GM12801 (cell line): ENCODE data around the gene BCHE.

Experiments
- CTCF ChIP-seq: IDR thresholded peaks from one replicate; pipeline ENCODE4 v1.5.1; 2011; ENCODE audit warnings: control low read depth; ENCODE audit not compliant: insufficient read length; ENCODE audit errors: extremely low read depth

Gene BCHE

GRCh38 chr3:165837801-165838200 lies 578 bp upstream of the BCHE start:
- no peak for TF ChIP-seq CTCF

DNA sequence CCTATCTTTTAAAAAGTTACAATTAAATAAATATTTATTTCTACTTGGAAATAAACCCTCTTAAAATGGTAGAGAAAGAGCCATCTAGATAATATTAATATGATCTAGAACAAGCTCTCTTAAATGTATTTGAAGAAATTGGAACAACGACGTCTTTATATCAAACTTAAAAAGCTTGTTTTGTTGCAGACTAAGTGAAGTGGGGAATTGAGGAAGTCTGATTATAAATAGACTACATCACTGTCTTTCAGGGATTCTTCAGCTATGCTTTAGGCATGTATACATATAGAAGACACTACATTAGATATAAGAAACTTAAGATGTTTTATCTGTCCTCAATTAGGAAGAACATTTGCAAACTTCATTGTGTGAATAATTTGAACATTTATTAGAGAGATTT lies 1.8 kb downstream of the BCHE start:
- TF ChIP-seq CTCF, result no peak

GRCh38 chr3:165830746-165831145 lies 6.5 kb downstream of the BCHE start:
- TF ChIP-seq CTCF, result no peak

DNA sequence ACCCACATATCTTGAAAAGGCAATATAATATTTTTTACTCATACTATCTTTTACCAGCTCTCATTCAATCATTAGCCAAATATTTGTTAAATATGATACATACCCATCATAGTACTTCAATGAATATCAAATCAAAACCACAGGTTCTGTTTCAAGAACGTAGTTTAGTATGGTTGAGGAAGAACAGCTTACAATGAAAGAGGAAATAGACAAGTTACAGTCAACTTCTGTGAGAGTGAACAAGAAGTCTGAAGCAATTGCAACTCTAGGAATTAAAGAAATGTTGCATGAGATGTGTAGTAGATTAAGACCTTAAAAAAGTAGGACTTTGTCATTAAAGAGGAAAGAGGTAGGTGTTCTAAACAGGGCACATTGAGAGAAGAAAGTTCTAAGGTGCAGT lies 9.3 kb downstream of the BCHE start:
- no peak for TF ChIP-seq CTCF

DNA sequence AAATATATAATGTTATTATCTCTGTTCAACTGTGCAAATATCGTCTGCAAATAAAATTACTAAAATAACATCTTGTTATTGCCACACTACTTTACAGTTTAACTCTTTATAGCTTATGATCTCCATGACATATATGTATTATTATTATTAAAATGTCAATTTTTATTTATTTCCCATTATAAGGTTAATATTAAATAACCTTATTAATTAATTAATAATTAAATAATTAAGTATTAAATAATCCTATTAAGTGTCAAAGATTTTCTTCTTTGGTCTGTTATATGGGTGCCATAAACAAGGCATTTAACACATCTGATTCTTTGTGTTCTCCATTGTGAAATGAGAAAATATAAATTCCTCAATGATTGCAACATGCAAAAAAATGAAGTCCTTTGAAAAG lies 10.0 kb downstream of the BCHE start:
- TF ChIP-seq CTCF, result no peak

DNA sequence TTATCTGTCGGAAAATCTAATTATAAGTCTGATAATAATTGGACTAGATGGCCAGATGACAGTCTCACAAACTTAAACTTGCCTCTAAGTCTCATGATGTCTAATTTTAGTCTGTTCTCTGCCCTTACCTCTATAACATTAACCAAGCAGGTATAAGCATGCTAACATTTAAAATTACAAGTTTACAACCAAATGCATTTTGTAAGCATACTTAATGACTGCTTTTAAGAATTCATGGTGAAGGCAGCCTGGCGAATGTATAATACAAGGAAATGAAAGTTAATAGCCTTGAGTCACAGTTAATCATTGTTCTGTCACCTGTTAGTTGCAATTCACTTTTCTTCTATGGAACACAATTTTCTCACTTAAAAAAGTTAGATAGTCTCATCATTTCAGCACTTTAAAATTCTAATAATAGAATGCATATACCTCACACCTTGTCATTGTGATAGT lies 16.5 kb downstream of the BCHE start:
- TF ChIP-seq CTCF, result no peak

- TF ChIP-seq CTCF, result no peak
Measured at GRCh38 chr3:165817160-165817709, 20.0 kb downstream of the BCHE start.

DNA sequence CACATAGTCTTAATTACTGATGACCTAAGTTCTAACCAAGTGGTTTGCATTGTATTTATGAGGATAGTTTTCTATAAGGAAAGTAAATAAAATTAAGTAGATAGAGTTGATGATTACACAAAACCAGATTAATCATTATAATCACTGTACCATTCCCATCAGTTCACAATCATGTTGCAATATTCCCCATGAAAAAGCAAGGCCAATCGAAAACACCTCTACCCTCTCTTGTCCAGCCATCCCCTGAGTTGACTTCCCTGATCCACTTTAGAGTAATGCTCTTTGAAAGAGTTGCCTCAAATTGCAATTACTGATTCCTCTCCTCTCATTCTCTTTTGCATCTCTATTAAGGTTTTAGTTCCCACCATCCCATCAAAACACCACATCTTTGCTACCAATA lies 21.0 kb downstream of the BCHE start:
- TF ChIP-seq CTCF, result no peak
